Progenitor cell of endocrine pancreas (in vitro differentiated cells): ENCODE measurements around the gene SAMD4A. TPM values are rescaled to one million over a fixed set of nuclear protein-coding genes. Genes with fewer than 3 reads are reported as not detected.

ENCODE experiments used
- DNase-seq: peaks from one replicate; pipeline ENCODE4 v3.0.0; 2021; ENCODE audit warnings: low spot score; ENCODE audit not compliant: unreplicated experiment
- H3K27ac Mint-ChIP-seq: 2 replicates; pipeline ENCODE4 v1.8.0; 2021; ENCODE audit warnings: mild to moderate bottlenecking, moderate library complexity, mixed read lengths
- H3K27me3 Mint-ChIP-seq: 2 replicates; pipeline ENCODE4 v1.8.0; 2021; ENCODE audit warnings: mixed read lengths
- H3K36me3 Mint-ChIP-seq: 2 replicates; pipeline ENCODE4 v1.8.0; 2022; ENCODE audit warnings: mixed read lengths; ENCODE audit not compliant: insufficient read depth
- H3K4me1 Mint-ChIP-seq: 2 replicates; pipeline ENCODE4 v1.8.0; 2021; ENCODE audit warnings: low read depth, mixed read lengths
- H3K4me3 Mint-ChIP-seq: 2 replicates; pipeline ENCODE4 v1.8.0; 2021; ENCODE audit warnings: low read depth, mild to moderate bottlenecking, moderate library complexity, mixed read lengths
- H3K9me3 Mint-ChIP-seq: 2 replicates; pipeline ENCODE4 v1.8.0; 2021; ENCODE audit warnings: low read depth, mixed read lengths
- CTCF ChIP-seq: fragments of 200-600 bp; sonication (generic); IDR thresholded peaks from one replicate; pipeline ENCODE4 v1.5.0; 2021; ENCODE audit warnings: antibody characterized with exemption, mild to moderate bottlenecking; ENCODE audit not compliant: unreplicated experiment
- total RNA-seq: library from RNA; stranded (reverse); gene quantifications from 2 replicates; pipeline ENCODE4 v1.2.1, GENCODE V29; 2021

Gene SAMD4A
- total RNA-seq, 1 donor from 2014 or later = 9.1 TPM

- Mint-ChIP-seq H3K4me3 (no peak overlapping the region), H3K27me3 (no peaks in the 10 kb centered on the region), H3K36me3 (peaks cover 12% of the 10 kb centered on the region), H3K4me1 (peaks cover 2% of the 10 kb centered on the region), H3K9me3 (peaks cover 6% of the 10 kb centered on the region), H3K27ac (no peak overlapping the region)
- no peak for TF ChIP-seq CTCF
- DNase-seq = no peak
Measured at GRCh38 chr14:54533100-54533499, 33.8 kb upstream of the SAMD4A start.

- DNase-seq = no peak
- H3K27ac Mint-ChIP-seq = no peak overlapping the region
- peaks cover 6% of the 10 kb centered on the region for H3K9me3 Mint-ChIP-seq
- H3K27me3 Mint-ChIP-seq = no peaks in the 10 kb centered on the region
- no peak for TF ChIP-seq CTCF
- H3K4me3 Mint-ChIP-seq = no peak overlapping the region
- peaks cover 2% of the 10 kb centered on the region for H3K4me1 Mint-ChIP-seq
- peaks cover 14% of the 10 kb centered on the region for H3K36me3 Mint-ChIP-seq
Measured at GRCh38 chr14:54535126-54535525, 31.8 kb upstream of the SAMD4A start.

- Mint-ChIP-seq H3K27me3 (no peaks in the 10 kb centered on the region), H3K9me3 (peaks cover 6% of the 10 kb centered on the region), H3K27ac (no peak overlapping the region), H3K36me3 (peaks cover 15% of the 10 kb centered on the region), H3K4me3 (no peak overlapping the region), H3K4me1 (peaks cover 2% of the 10 kb centered on the region)
- DNase-seq = no peak
- no peak for TF ChIP-seq CTCF
Measured at GRCh38 chr14:54535646-54536045, 31.3 kb upstream of the SAMD4A start.

GRCh38 chr14:54537651-54538050 is 29.3 kb upstream of the SAMD4A start:
- H3K36me3 Mint-ChIP-seq = peaks cover 20% of the 10 kb centered on the region
- DNase-seq = no peak
- H3K27ac Mint-ChIP-seq = no peak overlapping the region

GRCh38 chr14:54538055-54538454 is 28.9 kb upstream of the SAMD4A start:
- peaks cover 10% of the 10 kb centered on the region for H3K9me3 Mint-ChIP-seq
- no peak overlapping the region for H3K4me3 Mint-ChIP-seq
- H3K36me3 Mint-ChIP-seq = peaks cover 24% of the 10 kb centered on the region
- no peak for TF ChIP-seq CTCF
- no peak for DNase-seq
- H3K27me3 Mint-ChIP-seq = no peaks in the 10 kb centered on the region
- no peak overlapping the region for H3K27ac Mint-ChIP-seq
- peaks cover 2% of the 10 kb centered on the region for H3K4me1 Mint-ChIP-seq

More at GRCh38 chr14:54537651-54538050, 29.3 kb upstream of the SAMD4A start:
- H3K4me1 Mint-ChIP-seq = peaks cover 2% of the 10 kb centered on the region
- H3K27me3 Mint-ChIP-seq = no peaks in the 10 kb centered on the region
- H3K4me3 Mint-ChIP-seq = no peak overlapping the region
- TF ChIP-seq CTCF = no peak
- H3K9me3 Mint-ChIP-seq = peaks cover 6% of the 10 kb centered on the region
